ENCODE data around the gene VWA5B2. TPM values are rescaled to one million over a fixed set of nuclear protein-coding genes. Genes with fewer than 3 reads are reported as not detected.

The VWA5B2 gene
- total and polyA plus RNA-seq, 2 experiments from 2014 or later: 0.66 TPM; not detected in 1

DNA sequence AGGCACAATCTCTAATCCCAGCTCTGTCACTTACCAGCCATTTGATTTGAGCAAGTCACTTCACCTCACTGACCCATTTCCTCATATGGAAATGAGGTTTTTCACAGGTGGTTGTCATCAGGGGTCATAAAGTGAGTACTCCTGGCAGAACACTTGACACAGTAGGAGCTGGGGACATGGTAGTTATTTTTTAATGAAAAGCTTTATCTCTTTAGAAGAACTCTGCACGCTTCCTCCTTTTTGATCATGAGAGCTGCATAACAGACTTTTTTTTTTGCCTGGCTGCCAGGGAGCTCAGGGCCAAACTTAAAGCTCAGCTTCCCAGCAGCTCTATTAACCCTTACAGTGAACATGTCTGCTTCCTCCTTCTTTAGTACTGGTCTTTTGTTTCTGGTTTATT is 8.4 kb downstream of the VWA5B2 start (continued):
- TF ChIP-seq, protein P1, sequence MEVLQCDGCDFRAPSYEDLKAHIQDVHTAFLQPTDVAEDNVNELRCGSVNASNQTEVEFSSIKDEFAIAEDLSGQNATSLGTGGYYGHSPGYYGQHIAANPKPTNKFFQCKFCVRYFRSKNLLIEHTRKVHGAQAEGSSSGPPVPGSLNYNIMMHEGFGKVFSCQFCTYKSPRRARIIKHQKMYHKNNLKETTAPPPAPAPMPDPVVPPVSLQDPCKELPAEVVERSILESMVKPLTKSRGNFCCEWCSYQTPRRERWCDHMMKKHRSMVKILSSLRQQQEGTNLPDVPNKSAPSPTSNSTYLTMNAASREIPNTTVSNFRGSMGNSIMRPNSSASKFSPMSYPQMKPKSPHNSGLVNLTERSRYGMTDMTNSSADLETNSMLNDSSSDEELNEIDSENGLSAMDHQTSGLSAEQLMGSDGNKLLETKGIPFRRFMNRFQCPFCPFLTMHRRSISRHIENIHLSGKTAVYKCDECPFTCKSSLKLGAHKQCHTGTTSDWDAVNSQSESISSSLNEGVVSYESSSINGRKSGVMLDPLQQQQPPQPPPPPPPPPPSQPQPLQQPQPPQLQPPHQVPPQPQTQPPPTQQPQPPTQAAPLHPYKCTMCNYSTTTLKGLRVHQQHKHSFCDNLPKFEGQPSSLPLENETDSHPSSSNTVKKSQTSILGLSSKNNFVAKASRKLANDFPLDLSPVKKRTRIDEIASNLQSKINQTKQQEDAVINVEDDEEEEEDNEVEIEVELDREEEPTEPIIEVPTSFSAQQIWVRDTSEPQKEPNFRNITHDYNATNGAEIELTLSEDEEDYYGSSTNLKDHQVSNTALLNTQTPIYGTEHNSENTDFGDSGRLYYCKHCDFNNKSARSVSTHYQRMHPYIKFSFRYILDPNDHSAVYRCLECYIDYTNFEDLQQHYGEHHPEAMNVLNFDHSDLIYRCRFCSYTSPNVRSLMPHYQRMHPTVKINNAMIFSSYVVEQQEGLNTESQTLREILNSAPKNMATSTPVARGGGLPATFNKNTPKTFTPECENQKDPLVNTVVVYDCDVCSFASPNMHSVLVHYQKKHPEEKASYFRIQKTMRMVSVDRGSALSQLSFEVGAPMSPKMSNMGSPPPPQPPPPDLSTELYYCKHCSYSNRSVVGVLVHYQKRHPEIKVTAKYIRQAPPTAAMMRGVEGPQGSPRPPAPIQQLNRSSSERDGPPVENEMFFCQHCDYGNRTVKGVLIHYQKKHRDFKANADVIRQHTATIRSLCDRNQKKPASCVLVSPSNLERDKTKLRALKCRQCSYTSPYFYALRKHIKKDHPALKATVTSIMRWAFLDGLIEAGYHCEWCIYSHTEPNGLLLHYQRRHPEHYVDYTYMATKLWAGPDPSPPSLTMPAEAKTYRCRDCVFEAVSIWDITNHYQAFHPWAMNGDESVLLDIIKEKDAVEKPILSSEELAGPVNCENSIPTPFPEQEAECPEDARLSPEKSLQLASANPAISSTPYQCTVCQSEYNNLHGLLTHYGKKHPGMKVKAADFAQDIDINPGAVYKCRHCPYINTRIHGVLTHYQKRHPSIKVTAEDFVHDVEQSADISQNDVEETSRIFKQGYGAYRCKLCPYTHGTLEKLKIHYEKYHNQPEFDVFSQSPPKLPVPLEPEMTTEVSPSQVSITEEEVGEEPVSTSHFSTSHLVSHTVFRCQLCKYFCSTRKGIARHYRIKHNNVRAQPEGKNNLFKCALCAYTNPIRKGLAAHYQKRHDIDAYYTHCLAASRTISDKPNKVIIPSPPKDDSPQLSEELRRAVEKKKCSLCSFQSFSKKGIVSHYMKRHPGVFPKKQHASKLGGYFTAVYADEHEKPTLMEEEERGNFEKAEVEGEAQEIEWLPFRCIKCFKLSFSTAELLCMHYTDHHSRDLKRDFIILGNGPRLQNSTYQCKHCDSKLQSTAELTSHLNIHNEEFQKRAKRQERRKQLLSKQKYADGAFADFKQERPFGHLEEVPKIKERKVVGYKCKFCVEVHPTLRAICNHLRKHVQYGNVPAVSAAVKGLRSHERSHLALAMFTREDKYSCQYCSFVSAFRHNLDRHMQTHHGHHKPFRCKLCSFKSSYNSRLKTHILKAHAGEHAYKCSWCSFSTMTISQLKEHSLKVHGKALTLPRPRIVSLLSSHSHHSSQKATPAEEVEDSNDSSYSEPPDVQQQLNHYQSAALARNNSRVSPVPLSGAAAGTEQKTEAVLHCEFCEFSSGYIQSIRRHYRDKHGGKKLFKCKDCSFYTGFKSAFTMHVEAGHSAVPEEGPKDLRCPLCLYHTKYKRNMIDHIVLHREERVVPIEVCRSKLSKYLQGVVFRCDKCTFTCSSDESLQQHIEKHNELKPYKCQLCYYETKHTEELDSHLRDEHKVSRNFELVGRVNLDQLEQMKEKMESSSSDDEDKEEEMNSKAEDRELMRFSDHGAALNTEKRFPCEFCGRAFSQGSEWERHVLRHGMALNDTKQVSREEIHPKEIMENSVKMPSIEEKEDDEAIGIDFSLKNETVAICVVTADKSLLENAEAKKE (CRISPR knock-in tag; IDR thresholded peaks at IDR 0.05): no peak
- TF ChIP-seq, protein P2, sequence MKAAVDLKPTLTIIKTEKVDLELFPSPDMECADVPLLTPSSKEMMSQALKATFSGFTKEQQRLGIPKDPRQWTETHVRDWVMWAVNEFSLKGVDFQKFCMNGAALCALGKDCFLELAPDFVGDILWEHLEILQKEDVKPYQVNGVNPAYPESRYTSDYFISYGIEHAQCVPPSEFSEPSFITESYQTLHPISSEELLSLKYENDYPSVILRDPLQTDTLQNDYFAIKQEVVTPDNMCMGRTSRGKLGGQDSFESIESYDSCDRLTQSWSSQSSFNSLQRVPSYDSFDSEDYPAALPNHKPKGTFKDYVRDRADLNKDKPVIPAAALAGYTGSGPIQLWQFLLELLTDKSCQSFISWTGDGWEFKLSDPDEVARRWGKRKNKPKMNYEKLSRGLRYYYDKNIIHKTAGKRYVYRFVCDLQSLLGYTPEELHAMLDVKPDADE (IDR thresholded peaks at IDR 0.05): no peak

DNA sequence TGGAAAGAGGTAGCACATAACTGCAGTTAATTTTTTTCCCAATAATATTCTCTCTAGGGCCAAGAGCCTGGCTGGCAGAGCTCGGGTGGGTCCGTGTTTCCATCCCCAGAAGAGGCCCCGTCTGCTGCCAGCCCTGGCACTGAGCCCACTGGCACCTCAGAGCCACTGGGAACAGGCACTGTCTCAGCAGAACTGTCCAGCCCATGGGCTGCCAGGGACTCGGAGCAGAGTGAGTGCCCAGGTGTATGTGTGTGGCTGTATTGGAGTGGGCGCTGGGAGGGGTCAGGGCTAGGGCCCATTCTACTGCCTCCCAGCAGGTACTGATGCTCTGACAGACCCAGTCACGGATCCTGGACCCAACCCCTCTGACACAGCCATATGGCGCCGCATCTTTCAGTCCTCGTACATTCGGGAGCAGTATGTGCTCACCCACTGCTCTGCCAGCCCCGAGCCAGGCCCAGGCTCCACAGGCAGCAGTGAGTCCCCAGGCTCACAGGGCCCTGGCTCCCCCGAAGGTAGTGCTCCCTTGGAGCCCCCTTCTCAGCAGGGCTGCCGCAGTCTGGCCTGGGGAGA is 8.9 kb downstream of the VWA5B2 start:
- Mint-ChIP-seq H3K36me3 (ENCODE audit: low read depth) (peaks cover 12% of the 10 kb centered on the region), H3K27me3 (ENCODE audit: insufficient read depth, low read depth, poor library complexity) (peaks cover 16% of the 10 kb centered on the region), H3K4me1 (peaks cover 14% of the 10 kb centered on the region), H3K4me3 (no peak overlapping the region), H3K9me3 (no peaks in the 10 kb centered on the region), H3K27ac (no peak overlapping the region)
- Histone ChIP-seq H3K4me2 (no peak overlapping the region), H3K36me3 (ENCODE audit: insufficient read depth) (no peaks in the 10 kb centered on the region; the same call in 1 of the 2 replicates), H3K9me2 (ENCODE audit: insufficient read depth) (no peaks in the 10 kb centered on the region), H4K20me1 (replicated peaks; ENCODE audit: insufficient read depth) (peaks cover 12% of the 10 kb centered on the region), H3K27me3 (ENCODE audit: insufficient read depth) (peaks cover 24% of the 10 kb centered on the region), H3K27ac (ENCODE audit: low read depth) (no peak overlapping the region), H2AFZ (no peak overlapping the region), H3K4me1 (ENCODE audit: insufficient read depth) (no peaks in the 10 kb centered on the region), H3K4me3 (no peak overlapping the region), H3F3A (replicated peaks; ENCODE audit: low read depth) (no peaks in the 10 kb centered on the region), H3K79me2 (replicated peaks; ENCODE audit: insufficient read depth) (no peaks in the 10 kb centered on the region)
- ATAC-seq (no peak), DNase-seq (ENCODE audit: low spot score) (no peak)
- no peak for TF ChIP-seq NANOG (IDR thresholded peaks at IDR 0.05; ENCODE audit: borderline replicate concordance)
